ENCODE results near the gene CRYZL1. TPM values are rescaled to one million over a fixed set of nuclear protein-coding genes. Genes with fewer than 3 reads are reported as not detected.
A peak's percentile ranks its signal among the peaks of the same experiment; 100 is the strongest.

Gene CRYZL1
- total RNA-seq, 4 donors from 2014 or later: 24.4 to 47.3 (median 33.0) TPM

GRCh38 chr21:33643658-33644311 lies 2.2 kb upstream of the CRYZL1 start:
- peak overlapping the region; percentile 1 to 98 (median 94) for H3K27ac ChIP-seq
- peaks cover 0 to 50% (median 16%) of the 10 kb centered on the region in 3 donors for H3K4me1 ChIP-seq
- no peaks in the 10 kb centered on the region for H3K27me3 ChIP-seq
- H3K36me3 ChIP-seq: no peaks in the 10 kb centered on the region
- H3K4me3 ChIP-seq: peak overlapping the region; percentile 48 to 99
- TF ChIP-seq POLR2A (IDR thresholded peaks at IDR 0.05): no peak
- no peak for TF ChIP-seq EP300 (IDR thresholded peaks at IDR 0.05)
- no peak for TF ChIP-seq CTCF (IDR thresholded peaks at IDR 0.05)
- no peak for TF ChIP-seq POLR2AphosphoS5 (IDR thresholded peaks at IDR 0.05)
- H3K9me3 ChIP-seq: no peaks in the 10 kb centered on the region
- WGBS, 2 donors (ENCODE audit: low coverage in 1 of 2): 6 to 20% methylated on average over 3 to 7 of the region's 7 CpGs
- no peak for ATAC-seq

GRCh38 chr21:33642896-33643657 lies 1.5 kb upstream of the CRYZL1 start:
- 1 to 2% methylated on average over 9 to 20 of the region's 78 CpGs for WGBS, 2 donors (ENCODE audit: low coverage in 1 of 2)
- Histone ChIP-seq H3K4me3 (peak overlapping the region; percentile 48 to 99), H3K36me3 (no peaks in the 10 kb centered on the region), H3K27me3 (no peaks in the 10 kb centered on the region), H3K4me1 (peaks cover 0 to 53% (median 16%) of the 10 kb centered on the region in 3 donors), H3K27ac (peak overlapping the region; percentile 32 to 98 (median 94)), H3K9me3 (no peaks in the 10 kb centered on the region)
- TF ChIP-seq CTCF (IDR thresholded peaks at IDR 0.05) (no peak), POLR2AphosphoS5 (IDR thresholded peaks at IDR 0.05) (no peak), EP300 (IDR thresholded peaks at IDR 0.05) (no peak), POLR2A (IDR thresholded peaks at IDR 0.05) (no peak)
- no peak for ATAC-seq

GRCh38 chr21:33642027-33642895 lies 720 bp upstream of the CRYZL1 start, which contains the start of gene ITSN1:
Gene ITSN1 (plus strand): TSS chr21:33642501. CDS start chr21:33718829, 76,328 bp downstream.
- peak; percentile 95 for ATAC-seq
- no peaks in the 10 kb centered on the region for H3K9me3 ChIP-seq
- peak within 1 kb of the TSS; percentile 82 to 99 for H3K4me3 ChIP-seq
- 0% methylated on average over 10 to 24 of the region's 71 CpGs for WGBS, 2 donors (ENCODE audit: low coverage in 1 of 2)
- H3K27me3 ChIP-seq: no peaks in the 10 kb centered on the region
- H3K4me1 ChIP-seq: peaks cover 0 to 49% (median 16%) of the 10 kb centered on the region in 3 donors
- TF ChIP-seq POLR2AphosphoS5 (IDR thresholded peaks at IDR 0.05) (peak; percentile 91), POLR2A (IDR thresholded peaks at IDR 0.05) (peak; percentile 81 to 82), CTCF (IDR thresholded peaks at IDR 0.05) (peak in 1 of 4 experiments; percentile 23), EP300 (IDR thresholded peaks at IDR 0.05) (no peak)
- H3K36me3 ChIP-seq: no peaks in the 10 kb centered on the region
- peak within 1 kb of the TSS; percentile 86 to 98 (median 94) for H3K27ac ChIP-seq

GRCh38 chr21:33640697-33641351 lies 717 bp downstream of the CRYZL1 start:
- peaks cover 0 to 49% (median 16%) of the 10 kb centered on the region in 3 donors for H3K4me1 ChIP-seq
- no peaks in the 10 kb centered on the region for H3K9me3 ChIP-seq
- no peaks in the 10 kb centered on the region for H3K36me3 ChIP-seq
- no peaks in the 10 kb centered on the region for H3K27me3 ChIP-seq
- 26 to 32% methylated on average over 10 to 18 of the region's 18 CpGs for WGBS, 2 donors (ENCODE audit: low coverage in 1 of 2)
- TF ChIP-seq POLR2A (IDR thresholded peaks at IDR 0.05) (no peak), POLR2AphosphoS5 (IDR thresholded peaks at IDR 0.05) (no peak)
- peak overlapping the region; percentile 86 to 98 (median 94) for H3K27ac ChIP-seq
- H3K4me3 ChIP-seq: peak overlapping the region; percentile 82 to 99
- ATAC-seq: no peak

All from gastroesophageal sphincter (tissue), 4 donors.